Heart left ventricle (tissue), 16 donors: ENCODE measurements around the gene LETM1. TPM values are rescaled to one million over a fixed set of nuclear protein-coding genes. Genes with fewer than 3 reads are reported as not detected.

Source experiments
- ATAC-seq, 4 donors: fragments of 200-7000 bp; cut with Tn5 transposase; one replicate each; pipeline ENCODE4 v1.9.1; 2020 to 2022; ENCODE audit warnings: moderate library complexity in 4 of 4, mild to moderate bottlenecking in 3 of 4, moderate number of reproducible peaks in 1 of 4
- DNase-seq, 5 donors: peaks; one replicate each; pipeline ENCODE4 v3.0.0-alpha.2; 2020
- H3K27ac ChIP-seq, 12 donors: fragments of 200-600 bp; sonication (generic) in 4 of 12; one replicate each; pipeline versions ENCODE4 v1.5.0 to v1.8.0; 2016 to 2022; ENCODE audit warnings: mild to moderate bottlenecking in 2 of 12
- H3K27me3 ChIP-seq, 9 donors: fragments of 200-600 bp; sonication (generic) in 2 of 9; one replicate each; pipeline versions ENCODE4 v1.5.1 to v1.8.0; 2016 to 2022; ENCODE audit warnings: mild to moderate bottlenecking in 3 of 9
- H3K36me3 ChIP-seq, 9 donors: fragments of 200-600 bp; sonication (generic) in 2 of 9; one replicate each; pipeline versions ENCODE4 v1.5.0 to v1.8.0; 2018 to 2022; ENCODE audit warnings: mild to moderate bottlenecking in 2 of 9
- H3K4me1 ChIP-seq, 12 donors: fragments of 200-600 bp; sonication (generic) in 4 of 12; one replicate each; pipeline versions ENCODE4 v1.5.0 to v1.8.0; 2016 to 2022; ENCODE audit warnings: mild to moderate bottlenecking in 3 of 12
- H3K4me3 ChIP-seq, 12 donors: fragments of 200-600 bp; sonication (generic) in 4 of 12; one replicate each; pipeline versions ENCODE4 v1.5.0 to v1.8.0; 2017 to 2022; ENCODE audit warnings: mild to moderate bottlenecking in 9 of 12, moderate library complexity in 4 of 12
- H3K9me3 ChIP-seq, 12 donors: fragments of 200-600 bp; sonication (generic) in 4 of 12; one replicate each; pipeline versions ENCODE4 v1.5.0 to v1.8.0; 2016 to 2022; ENCODE audit warnings: mild to moderate bottlenecking in 1 of 12
- CTCF ChIP-seq, 12 donors: fragments of 200-600 bp; sonication (generic) in 4 of 12; IDR thresholded peaks; one replicate each; pipeline versions ENCODE4 v1.5.0 to v1.8.0; 2018 to 2022; ENCODE audit warnings: antibody characterized with exemption in 12 of 12, mild to moderate bottlenecking in 5 of 12
- POLR2A ChIP-seq, 2 donors: fragments of 450-650 bp; IDR thresholded peaks; one replicate each; pipeline ENCODE4 v1.6.1; 2017; ENCODE audit warnings: antibody characterized with exemption in 2 of 2, mild to moderate bottlenecking in 2 of 2, moderate library complexity in 2 of 2
- WGBS, 4 donors: extraction: QIAGEN DNeasy Blood & Tissue Kit in 2 of 4; methylation state at CpG; one replicate each; pipeline versions ENCODE4 v1.1.5 to v1.1.7; 2013 to 2018; 5-methylcytosine and 5-hydroxymethylcytosine counted together
- intact Hi-C, 10 donors: fragments of 100-400 bp; cut with DNase I; formaldehyde crosslinking; loops; one replicate each; pipeline versions ENCODE4 v1.11.1 to v1.14.2; 2022
- polyA plus RNA-seq, 2 donors: library from polyadenylated mRNA; stranded (reverse); fragments of 200-250 nt; gene quantifications; one replicate each; pipeline ENCODE4 v1.2.3, GENCODE V29; 2013
- total RNA-seq, 9 donors: library from RNA; depleted of rRNA in 2 of 9; stranded (reverse); fragments of >200 nt in 2 of 9; fragmentation: NEBNext Ultra II Directional in 3 of 9; extraction: Animal tissue kit (Norgen Biotek cat#: 25700) in 3 of 9; gene quantifications; one replicate each; pipeline versions ENCODE4 v1.1.0 to v1.2.4, GENCODE V29; 2016 to 2023
- donor health status: ischemic (EF 13 %, LVEDD 7.1; RV severe dilation, severe dysfunction).
- donor health status: healthy with polysubstance abuse.
- donor health status: DM: no; HTN: yes; CAD: no.
- donor health status: DM: no; HTN: no; CAD: no.
- donor health status: ischemic (EF 25% LVEDD 6.9; RV normal size, moderate dysfunction).
- donor health status: ischemic (EF 25% LVEDD 5.7; RV mildly dilated, moderate dysfunction).
- donor health status: healthy.
- donor health status: DM: yes; HTN: yes; CAD: no.
- donor health status: ischemic (EF 35%, LVEDD 5.7; RV mildly dilated, moderate dysfunction).
- donor health status: nonischemic (EF 11% LVEDD 7.7; RV severe dilation, severe dysfunction).
- donor health status: DM: yes; HTN: yes; CAD: no.
- donor health status: PGD.
- donor health status: ischemic (EF 29% LVEDD 5.4; RV normal size, mild dysfunction).
- donor health status: nonischemic (EF 23%, LVEDD 6.1; RV moderate dilation, normal function).

The LETM1 gene
- total and polyA plus RNA-seq, 11 donors = 22.1 to 54.7 (median 43.4) TPM

- DNase-seq (no peak), ATAC-seq (no peak)
- Histone ChIP-seq H3K4me1 (peaks cover 0 to 16% (median 7%) of the 10 kb centered on the region in 12 donors), H3K9me3 (no peaks in the 10 kb centered on the region), H3K36me3 (no peaks in the 10 kb centered on the region), H3K27ac (no peak overlapping the region), H3K4me3 (no peak overlapping the region), H3K27me3 (no peaks in the 10 kb centered on the region)
- intact Hi-C loops = no loop called here
- 88 to 93% (median 90%) methylated on average over 14 of the region's 14 CpGs for WGBS, 4 donors
- TF ChIP-seq POLR2A (IDR thresholded peaks at IDR 0.05) (no peak), CTCF (IDR thresholded peaks at IDR 0.05) (no peak)
These were observed 75.5 kb downstream of the LETM1 start for GRCh38 chr4:1780435-1780834.

GRCh38 chr4:1779588-1780382 is 76.2 kb downstream of the LETM1 start:
- Histone ChIP-seq H3K27ac (no peak overlapping the region), H3K36me3 (no peaks in the 10 kb centered on the region), H3K27me3 (no peaks in the 10 kb centered on the region), H3K9me3 (no peaks in the 10 kb centered on the region), H3K4me1 (peaks cover 0 to 9% (median 2%) of the 10 kb centered on the region in 12 donors), H3K4me3 (no peak overlapping the region)
- no peak for TF ChIP-seq POLR2A (IDR thresholded peaks at IDR 0.05)
- DNase-seq (no peak), ATAC-seq (no peak)
- WGBS, 4 donors = 83 to 90% (median 84%) methylated on average over 6 to 18 of the region's 18 CpGs
- intact Hi-C loops = no loop called here

DNA sequence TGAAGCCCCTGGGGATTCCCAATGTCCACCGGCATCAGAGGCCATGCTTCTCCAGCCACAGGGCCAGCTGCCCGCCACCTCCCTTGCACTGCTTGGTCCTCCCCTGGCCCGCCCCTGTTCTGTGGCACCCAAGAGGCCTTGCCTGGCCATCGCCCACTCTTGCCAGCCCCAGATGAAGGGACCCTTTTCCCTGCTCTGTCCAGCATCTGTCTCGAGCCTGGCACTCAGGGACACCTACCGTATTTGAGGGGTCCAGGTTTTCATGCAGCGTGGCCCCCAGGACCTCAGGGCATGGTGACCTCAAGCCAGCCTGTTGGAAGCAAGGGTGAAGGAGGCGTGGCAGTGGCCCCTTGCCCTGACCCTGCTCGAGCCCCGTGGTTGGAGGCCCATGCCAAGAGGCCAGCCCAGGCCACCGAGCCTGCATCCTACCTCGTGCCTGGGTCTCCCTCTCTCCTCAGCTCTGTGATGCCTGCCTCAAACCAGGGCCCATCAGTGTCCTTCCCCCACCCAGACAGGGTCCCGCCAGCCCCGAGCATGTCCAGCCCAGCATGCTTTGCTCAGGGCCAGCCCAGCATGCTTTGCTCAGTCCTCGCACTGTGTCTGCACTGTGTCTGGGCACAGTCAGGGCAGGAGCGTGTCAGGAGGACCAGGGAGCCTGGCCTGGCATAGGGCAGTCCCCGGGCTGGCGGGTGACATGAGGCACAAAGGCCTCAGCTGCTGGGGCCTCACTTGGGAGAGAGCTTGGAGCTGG is 77.1 kb downstream of the LETM1 start:
- TF ChIP-seq CTCF (IDR thresholded peaks at IDR 0.05) = no peak
- no peak for TF ChIP-seq POLR2A (IDR thresholded peaks at IDR 0.05)
- DNase-seq (no peak), ATAC-seq (no peak)
- no peak overlapping the region for H3K27ac ChIP-seq
- H3K4me3 ChIP-seq = no peak overlapping the region
- 84 to 91% (median 88%) methylated on average over 17 to 18 of the region's 18 CpGs for WGBS, 4 donors
- H3K9me3 ChIP-seq = no peaks in the 10 kb centered on the region
- no peaks in the 10 kb centered on the region for H3K36me3 ChIP-seq
- intact Hi-C loops = no loop called here
- no peaks in the 10 kb centered on the region for H3K27me3 ChIP-seq
- H3K4me1 ChIP-seq = peaks cover 0 to 6% (median 0%) of the 10 kb centered on the region in 12 donors

DNA sequence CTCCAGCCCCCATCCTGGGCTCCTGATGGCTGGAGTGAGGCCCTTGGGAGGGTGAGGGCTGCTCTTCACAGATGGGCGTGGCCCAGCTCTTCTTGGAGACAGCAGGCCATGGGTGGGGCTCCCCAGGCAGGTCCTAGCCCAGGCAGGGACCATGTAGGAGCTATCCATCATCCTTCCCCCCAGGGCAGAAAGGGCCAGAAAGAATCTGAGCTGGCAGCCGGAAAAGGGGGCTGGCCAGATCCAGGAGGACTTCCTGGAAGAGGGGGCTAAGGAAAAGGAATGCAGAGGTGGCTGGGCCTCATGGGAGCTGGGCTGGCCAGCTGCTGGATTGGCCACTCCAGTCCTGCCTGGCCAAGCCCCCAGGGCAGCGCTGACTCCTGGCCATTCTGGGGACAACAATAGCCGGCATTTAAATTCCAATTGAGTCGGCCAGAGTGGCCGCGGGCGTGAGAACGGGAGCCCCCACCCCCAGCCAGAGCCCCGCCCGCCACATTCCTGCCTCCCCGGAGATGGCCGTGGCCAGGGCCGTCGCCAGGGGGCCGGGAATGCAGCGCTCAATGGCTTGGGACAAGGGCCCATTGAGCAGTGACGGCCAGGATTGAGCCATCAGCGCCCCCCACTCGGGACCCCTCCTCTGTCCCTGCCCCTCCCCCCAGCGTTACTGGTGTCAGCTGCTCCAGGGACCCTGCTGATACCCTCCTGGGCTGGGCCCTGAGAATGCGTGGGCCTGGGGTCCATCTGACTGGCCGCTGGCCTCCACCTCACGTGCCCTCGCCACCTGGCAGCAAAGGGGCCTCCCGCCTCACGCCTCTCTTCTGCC is 77.9 kb downstream of the LETM1 start:
- intact Hi-C loops = no loop called here
- no peak overlapping the region for H3K27ac ChIP-seq
- 32 to 77% (median 39%) methylated on average over 7 to 27 of the region's 27 CpGs for WGBS, 4 donors
- H3K36me3 ChIP-seq = no peaks in the 10 kb centered on the region
- no peaks in the 10 kb centered on the region for H3K9me3 ChIP-seq
- DNase-seq (no peak), ATAC-seq (peak in 1 of 4 donors; percentile 16)
- peaks cover 0 to 6% (median 0%) of the 10 kb centered on the region in 12 donors for H3K4me1 ChIP-seq
- no peak for TF ChIP-seq CTCF (IDR thresholded peaks at IDR 0.05)
- no peak for TF ChIP-seq POLR2A (IDR thresholded peaks at IDR 0.05)
- no peaks in the 10 kb centered on the region for H3K27me3 ChIP-seq
- no peak overlapping the region for H3K4me3 ChIP-seq
